C4-2B (cell line): Measurements from ENCODE around the gene CFAP77.

Source experiments
- CTCF ChIP-seq: fragments of 450-650 bp; conservative IDR thresholded peaks from 2 replicates; pipeline ENCODE4 v1.5.1; 2017; ENCODE audit warnings: mild to moderate bottlenecking
- ZFX ChIP-seq: fragments of 450-650 bp; IDR thresholded peaks from 2 replicates; pipeline ENCODE4 v1.6.1; 2017

DNA sequence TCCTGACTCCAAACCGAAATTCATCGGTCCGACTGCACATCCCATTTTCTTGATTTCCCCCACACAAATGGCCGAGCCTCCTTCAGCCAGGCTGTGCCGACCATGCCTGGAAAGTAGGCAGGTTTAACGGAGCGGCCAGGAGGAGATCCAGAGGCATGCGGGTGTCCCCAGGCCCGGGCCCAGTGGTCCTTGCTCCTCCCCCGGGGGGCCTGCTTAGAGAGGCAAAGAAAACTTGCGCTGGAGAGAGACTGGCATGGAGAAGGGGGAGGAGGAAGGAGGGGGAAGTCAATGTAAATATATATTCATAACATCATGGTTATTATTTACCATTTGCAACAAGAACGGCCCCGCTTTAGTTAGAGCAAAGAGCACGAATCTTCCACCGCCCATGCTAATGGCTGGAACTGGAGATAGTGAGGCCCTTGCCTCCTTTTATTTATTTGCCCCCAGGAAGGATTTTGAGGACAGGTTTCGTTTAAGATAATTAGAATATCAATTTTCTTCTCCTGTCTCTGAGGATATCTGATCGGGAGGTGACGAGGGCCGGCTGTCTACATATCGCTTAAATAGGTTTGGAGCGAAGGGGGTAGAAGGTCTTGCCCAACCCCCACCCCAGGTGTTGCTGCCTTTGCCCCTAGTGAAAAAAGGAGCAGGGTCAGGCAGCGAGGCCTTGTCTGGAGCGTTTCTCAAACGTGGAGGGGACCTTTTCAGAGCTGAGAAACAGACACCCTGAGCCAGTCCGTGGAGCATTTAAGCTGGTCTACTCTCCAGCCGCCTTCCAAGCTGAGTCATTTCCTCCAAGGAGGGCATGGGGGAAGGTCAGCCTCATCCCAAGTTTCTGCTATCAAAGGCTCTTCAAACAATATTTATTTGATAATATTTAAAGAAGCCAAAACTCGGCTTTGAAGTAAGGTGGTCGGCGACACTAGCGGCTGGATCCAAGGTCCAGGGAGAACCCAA is 174.9 kb downstream of the CFAP77 start:
- TF ChIP-seq CTCF: no peak
- TF ChIP-seq ZFX: no peak
